Endothelial cell of umbilical vein (primary cell): ENCODE data around the gene TMEM185A.
"Not testable (repeated sequence)": the region's sequence is repeated elsewhere in the genome, so short reads cannot be mapped to it uniquely, and the experiment has no call there.

ENCODE experiments used
- EZH2 ChIP-seq: IDR thresholded peaks from 2 replicates; pipeline ENCODE4 v1.6.1; 2012; ENCODE audit warnings: borderline replicate concordance, low read depth, mild to moderate bottlenecking, moderate library complexity, low read length, inconsistent platforms; ENCODE audit not compliant: severe bottlenecking
- POLR2A ChIP-seq: IDR thresholded peaks from 2 replicates; pipeline ENCODE4 v1.6.1; 2012; ENCODE audit warnings: low read depth, mild to moderate bottlenecking, control low read depth, low read length
- TF ChIP-seq, protein P1 (sequence below), 2 donors: IDR thresholded peaks; 1 replicate in 1 of 2; 2 replicates in 1 of 2; pipeline ENCODE4 v1.5.1; 2011; ENCODE audit warnings: low read length in 2 of 2, mild to moderate bottlenecking in 2 of 2, moderate library complexity in 2 of 2, control low read depth in 1 of 2, inconsistent platforms in 1 of 2, low read depth in 1 of 2; ENCODE audit not compliant: insufficient read depth in 1 of 2; ENCODE audit errors: extremely low read depth in 1 of 2

DNA sequence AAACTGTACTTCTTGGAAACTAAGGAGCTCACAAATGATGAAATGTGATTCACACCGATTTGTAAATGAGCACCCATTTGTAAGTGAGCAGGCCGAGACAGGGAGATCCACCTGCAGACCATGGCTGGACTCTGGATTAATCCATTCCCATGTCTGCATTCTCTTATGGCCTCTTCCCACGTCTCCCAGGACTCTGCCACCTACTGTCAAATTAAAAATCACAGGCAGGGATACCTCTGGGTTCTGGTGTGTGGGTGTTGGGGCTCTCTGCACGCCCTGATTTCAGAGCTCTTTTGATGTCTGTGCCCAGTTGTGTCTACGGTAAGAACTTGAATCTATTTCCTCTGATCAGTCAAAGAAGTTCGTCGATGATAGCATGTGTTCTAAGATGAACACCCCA, 40.6 kb downstream of the TMEM185A start:
- not testable (repeated sequence) for TF ChIP-seq POLR2A, EZH2
- TF ChIP-seq, protein P1, sequence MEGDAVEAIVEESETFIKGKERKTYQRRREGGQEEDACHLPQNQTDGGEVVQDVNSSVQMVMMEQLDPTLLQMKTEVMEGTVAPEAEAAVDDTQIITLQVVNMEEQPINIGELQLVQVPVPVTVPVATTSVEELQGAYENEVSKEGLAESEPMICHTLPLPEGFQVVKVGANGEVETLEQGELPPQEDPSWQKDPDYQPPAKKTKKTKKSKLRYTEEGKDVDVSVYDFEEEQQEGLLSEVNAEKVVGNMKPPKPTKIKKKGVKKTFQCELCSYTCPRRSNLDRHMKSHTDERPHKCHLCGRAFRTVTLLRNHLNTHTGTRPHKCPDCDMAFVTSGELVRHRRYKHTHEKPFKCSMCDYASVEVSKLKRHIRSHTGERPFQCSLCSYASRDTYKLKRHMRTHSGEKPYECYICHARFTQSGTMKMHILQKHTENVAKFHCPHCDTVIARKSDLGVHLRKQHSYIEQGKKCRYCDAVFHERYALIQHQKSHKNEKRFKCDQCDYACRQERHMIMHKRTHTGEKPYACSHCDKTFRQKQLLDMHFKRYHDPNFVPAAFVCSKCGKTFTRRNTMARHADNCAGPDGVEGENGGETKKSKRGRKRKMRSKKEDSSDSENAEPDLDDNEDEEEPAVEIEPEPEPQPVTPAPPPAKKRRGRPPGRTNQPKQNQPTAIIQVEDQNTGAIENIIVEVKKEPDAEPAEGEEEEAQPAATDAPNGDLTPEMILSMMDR (IDR thresholded peaks at IDR 0.05; ENCODE audit: extremely low read depth in 1 of 2, insufficient read depth in 1 of 2, low read depth in 1 of 2, low read length in 2 of 2): not testable (repeated sequence)
